Effector memory CD4-positive, alpha-beta T cell (primary cell): ENCODE measurements around the gene USP48.
"Not testable (repeated sequence)": the region's sequence is repeated elsewhere in the genome, so short reads cannot be mapped to it uniquely, and the experiment has no call there.

Experiments
- DNase-seq, 3 donors: peaks; one replicate each; pipeline ENCODE4 v3.0.0-alpha.2; 2020
- H3K27ac ChIP-seq: 2 replicates; pipeline ENCODE4 v1.7.0; 2013; ENCODE audit warnings: mild to moderate bottlenecking, low read length, moderate library complexity; ENCODE audit not compliant: insufficient read depth, poor library complexity, severe bottlenecking
- H3K27me3 ChIP-seq: replicated peaks from 2 replicates; pipeline ENCODE4 v1.7.0; 2013; ENCODE audit warnings: mild to moderate bottlenecking, low read length; ENCODE audit not compliant: insufficient read depth, control insufficient read depth, poor library complexity, severe bottlenecking
- H3K36me3 ChIP-seq: 2 replicates; pipeline ENCODE4 v1.7.0; 2013; ENCODE audit warnings: mild to moderate bottlenecking, low read length, moderate library complexity; ENCODE audit not compliant: control insufficient read depth, insufficient read depth
- H3K4me1 ChIP-seq: 2 replicates; pipeline ENCODE4 v1.7.0; 2013; ENCODE audit warnings: low read length, mild to moderate bottlenecking; ENCODE audit not compliant: control insufficient read depth, insufficient read depth, poor library complexity, severe bottlenecking
- H3K4me3 ChIP-seq: 2 replicates; pipeline ENCODE4 v1.7.0; 2013; ENCODE audit warnings: low read length, low read depth, mild to moderate bottlenecking; ENCODE audit not compliant: insufficient read depth, poor library complexity, severe bottlenecking
- H3K9me3 ChIP-seq: 2 replicates; pipeline ENCODE4 v1.7.0; 2013; ENCODE audit warnings: mild to moderate bottlenecking, low read length, moderate library complexity; ENCODE audit not compliant: control insufficient read depth

The USP48 gene

DNA sequence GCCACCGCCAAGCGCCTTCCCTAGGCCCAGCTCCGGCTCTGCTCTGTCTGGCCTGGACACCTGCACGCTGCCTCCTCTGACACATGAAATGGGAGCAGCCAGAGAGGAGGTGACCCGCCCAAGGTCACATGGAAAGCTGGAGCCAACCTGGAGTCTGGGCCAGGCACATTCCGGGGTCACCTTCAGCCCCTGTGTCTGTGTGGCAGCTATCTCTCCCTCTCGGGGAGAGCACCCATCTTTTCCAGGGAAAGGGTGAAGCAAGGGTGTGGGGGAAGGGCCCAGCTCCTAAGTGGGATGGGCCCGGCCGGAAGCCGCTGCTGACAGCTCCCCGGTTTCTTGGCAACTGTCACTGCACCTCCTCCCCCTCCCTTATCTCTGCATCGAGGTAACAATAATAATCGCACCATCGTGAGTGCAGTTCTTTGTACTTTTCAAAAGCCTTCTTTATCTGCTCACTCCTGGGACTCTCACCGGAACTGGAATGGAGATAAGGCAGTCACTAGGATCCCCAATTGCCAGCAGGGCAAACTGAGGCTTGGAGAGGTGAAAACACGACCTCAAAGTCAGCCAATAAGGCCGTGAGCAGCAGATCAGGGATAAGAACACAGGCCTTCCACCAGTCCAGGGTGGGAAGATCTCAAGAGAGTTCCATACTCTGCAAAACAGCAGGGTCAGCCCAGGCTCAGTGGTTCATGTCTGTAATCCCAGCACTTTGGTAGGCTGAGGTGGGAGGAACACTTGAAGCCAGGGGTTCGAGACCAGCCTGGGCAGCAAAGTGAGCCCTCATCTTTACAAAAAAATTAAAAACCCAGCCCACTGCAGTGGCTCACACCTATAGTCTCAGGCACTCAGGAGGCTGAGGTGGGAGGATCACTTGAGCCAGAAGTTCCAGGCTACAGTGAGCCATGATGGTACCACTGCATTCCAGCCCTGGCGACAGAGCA, 150.7 kb downstream of the USP48 start:
- H3K4me1 ChIP-seq: no peaks in the 10 kb centered on the region
- no peak overlapping the region for H3K27ac ChIP-seq
- no peaks in the 10 kb centered on the region for H3K36me3 ChIP-seq
- H3K9me3 ChIP-seq: no peaks in the 10 kb centered on the region
- no peaks in the 10 kb centered on the region for H3K27me3 ChIP-seq
- DNase-seq: no peak
- no peak overlapping the region for H3K4me3 ChIP-seq

DNA sequence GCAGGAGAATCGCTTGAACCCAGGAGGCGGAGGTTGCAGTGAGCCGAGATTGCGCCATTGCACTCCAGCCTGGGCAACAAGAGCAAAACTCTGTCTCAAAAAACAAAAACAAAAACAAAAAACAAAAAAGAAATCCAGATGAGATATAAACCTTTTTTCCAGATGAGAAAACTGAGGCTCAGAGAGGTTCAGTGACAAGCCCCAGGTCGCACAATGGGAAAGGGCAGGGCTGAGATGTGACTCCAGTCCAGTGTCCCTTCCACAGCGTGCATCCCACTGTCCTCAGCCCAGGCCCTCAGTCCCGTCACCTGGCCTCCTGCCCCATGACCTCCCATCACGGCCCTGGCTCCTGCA, 151.4 kb downstream of the USP48 start:
- not testable (repeated sequence) for DNase-seq, H3K27ac ChIP-seq, H3K36me3 ChIP-seq, H3K4me1 ChIP-seq, H3K27me3 ChIP-seq, H3K9me3 ChIP-seq, H3K4me3 ChIP-seq

- Histone ChIP-seq H3K27me3 (no peaks in the 10 kb centered on the region), H3K27ac (no peak overlapping the region)
Observed at GRCh38 chr1:21630571-21631343, 152.2 kb downstream of the USP48 start.

DNA sequence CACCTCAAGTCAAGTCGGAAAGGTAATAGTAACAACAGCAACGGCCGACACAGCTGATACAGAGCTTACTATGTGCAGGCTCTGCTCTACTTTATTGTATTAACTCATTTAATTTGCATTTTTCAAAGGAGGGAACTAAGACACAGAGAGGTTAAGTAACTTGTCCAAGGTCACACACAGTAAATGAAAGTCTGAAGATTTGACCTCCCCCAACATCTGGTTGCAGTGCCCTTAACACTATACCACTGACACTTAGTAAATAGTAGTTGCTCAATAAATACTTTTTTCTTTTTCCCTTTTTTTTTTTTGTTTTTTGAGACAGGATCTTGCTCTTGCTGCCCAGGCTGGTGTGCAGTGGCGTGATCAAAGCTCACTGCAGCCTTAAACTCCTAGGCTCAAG, 153.0 kb downstream of the USP48 start:
- H3K4me3 ChIP-seq: no peak overlapping the region
- H3K27ac ChIP-seq: no peak overlapping the region
- DNase-seq: no peak
- no peaks in the 10 kb centered on the region for H3K9me3 ChIP-seq
- no peaks in the 10 kb centered on the region for H3K27me3 ChIP-seq
- H3K36me3 ChIP-seq: no peaks in the 10 kb centered on the region
- no peaks in the 10 kb centered on the region for H3K4me1 ChIP-seq

More at GRCh38 chr1:21630571-21631343, 152.2 kb downstream of the USP48 start:
- no peak for DNase-seq
- no peaks in the 10 kb centered on the region for H3K9me3 ChIP-seq
- H3K36me3 ChIP-seq: no peaks in the 10 kb centered on the region
- H3K4me1 ChIP-seq: no peaks in the 10 kb centered on the region
- H3K4me3 ChIP-seq: no peak overlapping the region

GRCh38 chr1:21628798-21629393, 154.1 kb downstream of the USP48 start:
- Histone ChIP-seq H3K4me1 (no peaks in the 10 kb centered on the region), H3K27me3 (no peaks in the 10 kb centered on the region), H3K36me3 (no peaks in the 10 kb centered on the region), H3K9me3 (no peaks in the 10 kb centered on the region), H3K27ac (no peak overlapping the region), H3K4me3 (no peak overlapping the region)
- DNase-seq: no peak
